ES-I3 (cell line): ENCODE data around the gene KIF13A.
"Not testable (repeated sequence)": the region's sequence is repeated elsewhere in the genome, so short reads cannot be mapped to it uniquely, and the experiment has no call there.

ENCODE experiments used
- H3K36me3 ChIP-seq: 2 replicates; pipeline ENCODE4 v1.6.1; 2013; ENCODE audit warnings: mild to moderate bottlenecking, low read length, control low read depth, moderate library complexity; ENCODE audit not compliant: insufficient read depth
- H3K4me1 ChIP-seq: 2 replicates; pipeline ENCODE4 v1.6.1; 2013; ENCODE audit warnings: mild to moderate bottlenecking, control low read depth, low read length; ENCODE audit not compliant: insufficient read depth
- H3K9ac ChIP-seq: 2 replicates; pipeline ENCODE4 v1.6.1; 2013; ENCODE audit warnings: low read depth, mild to moderate bottlenecking, low read length, moderate library complexity
- H3K9me3 ChIP-seq: 2 replicates; pipeline ENCODE4 v1.6.1; 2013; ENCODE audit warnings: mild to moderate bottlenecking, low read length, moderate library complexity; ENCODE audit not compliant: control insufficient read depth, insufficient read depth

The KIF13A gene

GRCh38 chr6:17865243-17865642 is 122.2 kb downstream of the KIF13A start:
- peaks cover 2% of the 10 kb centered on the region; the same call in 1 of the 2 replicates for H3K4me1 ChIP-seq

GRCh38 chr6:17863901-17864754 is 123.3 kb downstream of the KIF13A start:
- no peak overlapping the region for H3K9ac ChIP-seq
- H3K4me1 ChIP-seq: peaks cover 1% of the 10 kb centered on the region; the same call in 1 of the 2 replicates

More at GRCh38 chr6:17865243-17865642, 122.2 kb downstream of the KIF13A start:
- no peaks in the 10 kb centered on the region for H3K9me3 ChIP-seq
- H3K9ac ChIP-seq: no peak overlapping the region
- no peaks in the 10 kb centered on the region for H3K36me3 ChIP-seq

GRCh38 chr6:17861361-17861760 is 126.1 kb downstream of the KIF13A start:
- Histone ChIP-seq H3K36me3 (no peaks in the 10 kb centered on the region), H3K9me3 (no peaks in the 10 kb centered on the region), H3K4me1 (no peaks in the 10 kb centered on the region), H3K9ac (no peak overlapping the region)

More at GRCh38 chr6:17863901-17864754, 123.3 kb downstream of the KIF13A start:
- Histone ChIP-seq H3K9me3 (no peaks in the 10 kb centered on the region), H3K36me3 (no peaks in the 10 kb centered on the region)

GRCh38 chr6:17859846-17860245 is 127.6 kb downstream of the KIF13A start:
- no peaks in the 10 kb centered on the region for H3K36me3 ChIP-seq
- H3K9me3 ChIP-seq: no peaks in the 10 kb centered on the region
- H3K9ac ChIP-seq: no peak overlapping the region
- no peaks in the 10 kb centered on the region for H3K4me1 ChIP-seq

GRCh38 chr6:17858584-17858983 is 128.9 kb downstream of the KIF13A start:
- H3K9me3 ChIP-seq: no peaks in the 10 kb centered on the region
- H3K4me1 ChIP-seq: no peaks in the 10 kb centered on the region
- H3K36me3 ChIP-seq: no peaks in the 10 kb centered on the region
- no peak overlapping the region for H3K9ac ChIP-seq

GRCh38 chr6:17857188-17857587 is 130.2 kb downstream of the KIF13A start:
- not testable (repeated sequence) for H3K9me3 ChIP-seq, H3K4me1 ChIP-seq, H3K9ac ChIP-seq, H3K36me3 ChIP-seq

- no peaks in the 10 kb centered on the region for H3K9me3 ChIP-seq
- H3K36me3 ChIP-seq: no peaks in the 10 kb centered on the region
- no peak overlapping the region for H3K9ac ChIP-seq
- H3K4me1 ChIP-seq: no peaks in the 10 kb centered on the region
Measured at GRCh38 chr6:17856306-17856705, 131.1 kb downstream of the KIF13A start.

- Histone ChIP-seq H3K36me3 (no peaks in the 10 kb centered on the region; the same call in 1 of the 2 replicates), H3K9ac (no peak overlapping the region), H3K9me3 (no peaks in the 10 kb centered on the region), H3K4me1 (no peaks in the 10 kb centered on the region)
Measured at GRCh38 chr6:17855381-17855780, 132.1 kb downstream of the KIF13A start.

GRCh38 chr6:17853533-17853932 is 133.9 kb downstream of the KIF13A start:
- Histone ChIP-seq H3K9me3 (no peaks in the 10 kb centered on the region), H3K4me1 (no peaks in the 10 kb centered on the region), H3K36me3 (no peaks in the 10 kb centered on the region; the same call in 1 of the 2 replicates), H3K9ac (no peak overlapping the region)

GRCh38 chr6:17851720-17852161 is 135.7 kb downstream of the KIF13A start:
- no peaks in the 10 kb centered on the region for H3K4me1 ChIP-seq
- no peaks in the 10 kb centered on the region; the same call in 1 of the 2 replicates for H3K36me3 ChIP-seq
- no peaks in the 10 kb centered on the region for H3K9me3 ChIP-seq
- no peak overlapping the region for H3K9ac ChIP-seq

GRCh38 chr6:17851001-17851719 is 136.3 kb downstream of the KIF13A start:
- no peaks in the 10 kb centered on the region for H3K4me1 ChIP-seq
- no peak overlapping the region for H3K9ac ChIP-seq
- no peaks in the 10 kb centered on the region; the same call in 1 of the 2 replicates for H3K36me3 ChIP-seq
- no peaks in the 10 kb centered on the region for H3K9me3 ChIP-seq

GRCh38 chr6:17850281-17850680 is 137.2 kb downstream of the KIF13A start:
- H3K36me3 ChIP-seq: no peaks in the 10 kb centered on the region; the same call in 1 of the 2 replicates
- no peak overlapping the region for H3K9ac ChIP-seq
- no peaks in the 10 kb centered on the region for H3K4me1 ChIP-seq
- H3K9me3 ChIP-seq: no peaks in the 10 kb centered on the region

- Histone ChIP-seq H3K4me1 (no peaks in the 10 kb centered on the region), H3K9me3 (no peaks in the 10 kb centered on the region), H3K9ac (no peak overlapping the region), H3K36me3 (no peaks in the 10 kb centered on the region; the same call in 1 of the 2 replicates)
Measured at GRCh38 chr6:17847203-17847760, 140.2 kb downstream of the KIF13A start.

- Histone ChIP-seq H3K36me3 (no peaks in the 10 kb centered on the region; the same call in 1 of the 2 replicates), H3K9me3 (no peaks in the 10 kb centered on the region), H3K4me1 (no peaks in the 10 kb centered on the region), H3K9ac (no peak overlapping the region)
Measured at GRCh38 chr6:17846762-17847161, 140.7 kb downstream of the KIF13A start.
